SK-N-DZ (cell line): ENCODE measurements around the gene ATG16L2.
"Not testable (repeated sequence)": the region's sequence is repeated elsewhere in the genome, so short reads cannot be mapped to it uniquely, and the experiment has no call there.

ENCODE experiments used
- DNase-seq: peaks from one replicate; pipeline ENCODE4 v3.0.0-alpha.2; 2015; ENCODE audit warnings: low spot score

Gene ATG16L2

GRCh38 chr11:72778535-72779494 is 35.4 kb upstream of the ATG16L2 start:
- DNase-seq = no peak

- no peak for DNase-seq
These were observed 34.6 kb upstream of the ATG16L2 start for GRCh38 chr11:72779495-72780128.

- no peak for DNase-seq
These were observed 33.7 kb upstream of the ATG16L2 start for GRCh38 chr11:72780296-72781062.

GRCh38 chr11:72781063-72781312 is 33.2 kb upstream of the ATG16L2 start:
- no peak for DNase-seq

GRCh38 chr11:72781313-72782080 is 32.7 kb upstream of the ATG16L2 start:
- no peak for DNase-seq

- DNase-seq = peak; percentile 38
These were observed 31.9 kb upstream of the ATG16L2 start for GRCh38 chr11:72782081-72782920.

GRCh38 chr11:72783144-72783905 is 30.9 kb upstream of the ATG16L2 start:
- DNase-seq = no peak

GRCh38 chr11:72784662-72785061 is 29.5 kb upstream of the ATG16L2 start:
- DNase-seq = no peak

- DNase-seq = no peak
These were observed 27.7 kb upstream of the ATG16L2 start for GRCh38 chr11:72786305-72787215.

GRCh38 chr11:72787216-72788104 is 26.8 kb upstream of the ATG16L2 start:
- DNase-seq = peak; percentile 49

GRCh38 chr11:72788241-72788640 is 26.0 kb upstream of the ATG16L2 start:
- DNase-seq = no peak

GRCh38 chr11:72789493-72790131 is 24.6 kb upstream of the ATG16L2 start:
- no peak for DNase-seq

GRCh38 chr11:72791228-72791627 is 23.0 kb upstream of the ATG16L2 start:
- not testable (repeated sequence) for DNase-seq

GRCh38 chr11:72792437-72793021 is 21.7 kb upstream of the ATG16L2 start:
- DNase-seq = no peak

GRCh38 chr11:72793076-72793424 is 21.2 kb upstream of the ATG16L2 start:
- no peak for DNase-seq

GRCh38 chr11:72793425-72794367 is 20.5 kb upstream of the ATG16L2 start, which contains the start of gene STARD10:
STARD10 (minus strand) TSS chr11:72794047; CDS start chr11:72781181, 12,866 bp downstream.
- DNase-seq = peak; percentile 97
